Forelimb muscle (tissue), 1 donor: ENCODE data around the gene ENTREP1. TPM values are rescaled to one million over a fixed set of nuclear protein-coding genes. Genes with fewer than 3 reads are reported as not detected.

ENCODE experiments used
- polyA plus RNA-seq: library from polyadenylated mRNA; unstranded; fragments of 120-200 nt; gene quantifications from one replicate; pipeline ENCODE4 v1.2.1, GENCODE V29; 2013; ENCODE audit not compliant: insufficient read length

The ENTREP1 gene
- polyA plus RNA-seq, 1 donor, result 41.9 TPM

Other genes starting within 250 kb of the ENTREP1 start
- gene TJP2, start 150.9 kb upstream of the ENTREP1 start, polyA plus RNA-seq, result 9.7 TPM